Caco-2 (cell line): Measurements from ENCODE around the gene SLC4A5. TPM values are rescaled to one million over a fixed set of nuclear protein-coding genes. Genes with fewer than 3 reads are reported as not detected.

Source experiments
- BruUV-seq: library from RNA; stranded (reverse); fragments of 400-500 nt; replicated peaks from 2 replicates; lab custom pipeline; 2021; lab: Mats Ljungman, UMichigan
- CTCF ChIA-PET: fragments of 300-600 bp; sonication (Branson Sonifier 250); formaldehyde crosslinking; loops from one replicate; lab custom pipeline; 2022; ENCODE audit warnings: antibody characterized with exemption; lab: Charles Lee
- POLR2A ChIA-PET: fragments of 300-600 bp; sonication (Branson Sonifier 250); formaldehyde crosslinking; loops from one replicate; lab custom pipeline; 2022; ENCODE audit warnings: antibody characterized with exemption; lab: Charles Lee
- DNase-seq, 2 experiments: peaks; one replicate each; pipeline versions ENCODE4 v3.0.0 to v3.0.0-alpha.2; 2020 to 2022
- H3K27me3 ChIP-seq: replicated peaks from 2 replicates; pipeline ENCODE4 v1.6.0; 2011; ENCODE audit warnings: low read length; ENCODE audit not compliant: control insufficient read depth, insufficient read depth
- H3K36me3 ChIP-seq: 2 replicates; pipeline ENCODE4 v1.5.1; 2011; ENCODE audit warnings: low read length; ENCODE audit not compliant: control insufficient read depth, insufficient read depth
- H3K4me1 ChIP-seq: fragments of 250-450 bp; sonication (Bioruptor Pico); 2 replicates; pipeline ENCODE4 v1.5.1; 2020; ENCODE audit warnings: mild to moderate bottlenecking
- H3K4me3 ChIP-seq: 2 replicates; pipeline ENCODE4 v1.5.1; 2011; ENCODE audit warnings: low read depth, mild to moderate bottlenecking, control low read depth, low read length
- H3K9me3 ChIP-seq: fragments of 250-450 bp; sonication (Bioruptor Pico); 2 replicates; pipeline ENCODE4 v1.5.1; 2020; ENCODE audit warnings: mild to moderate bottlenecking, moderate library complexity
- H3K27ac Mint-ChIP-seq: one replicate; pipeline ENCODE4 v1.8.0; 2022; ENCODE audit warnings: mixed read lengths; ENCODE audit not compliant: unreplicated experiment
- H3K27me3 Mint-ChIP-seq: one replicate; pipeline ENCODE4 v1.8.0; 2022; ENCODE audit warnings: mixed read lengths; ENCODE audit not compliant: insufficient read depth, unreplicated experiment
- H3K36me3 Mint-ChIP-seq: one replicate; pipeline ENCODE4 v1.8.0; 2022; ENCODE audit warnings: mild to moderate bottlenecking, mixed read lengths; ENCODE audit not compliant: insufficient read depth, unreplicated experiment
- H3K4me1 Mint-ChIP-seq: one replicate; pipeline ENCODE4 v1.8.0; 2022; ENCODE audit warnings: low read depth, mixed read lengths; ENCODE audit not compliant: unreplicated experiment
- H3K4me3 Mint-ChIP-seq: one replicate; pipeline ENCODE4 v1.8.0; 2022; ENCODE audit warnings: mild to moderate bottlenecking, moderate library complexity, mixed read lengths; ENCODE audit not compliant: unreplicated experiment
- H3K9me3 Mint-ChIP-seq: one replicate; pipeline ENCODE4 v1.8.0; 2022; ENCODE audit warnings: mixed read lengths; ENCODE audit not compliant: unreplicated experiment
- intact Hi-C: fragments of 100-400 bp; cut with micrococcal nuclease; formaldehyde crosslinking; loops from one replicate; pipeline ENCODE4 v1.10.0; 2022; ENCODE audit not compliant: unreplicated experiment
- total RNA-seq: library from RNA; stranded (reverse); gene quantifications from 2 replicates; pipeline ENCODE4 v1.2.3, GENCODE V29; 2022
- TF ChIP-seq, protein P1 (sequence below), 2 experiments: fragments of 200-600 bp in 1 of 2; IDR thresholded peaks; 1 replicate in 1 of 2; 2 replicates in 1 of 2; pipeline versions ENCODE4 v1.5.1 to v1.8.0; 2011 to 2022; ENCODE audit warnings: antibody characterized with exemption in 1 of 2, control low read depth in 1 of 2, inconsistent platforms in 1 of 2, low read depth in 1 of 2, low read length in 1 of 2, mild to moderate bottlenecking in 1 of 2, moderate library complexity in 1 of 2; ENCODE audit not compliant: insufficient read depth in 1 of 2, severe bottlenecking in 1 of 2, unreplicated experiment in 1 of 2

SLC4A5 gene
- total RNA-seq, 1 experiment from 2014 or later: 2.2 TPM

DNA sequence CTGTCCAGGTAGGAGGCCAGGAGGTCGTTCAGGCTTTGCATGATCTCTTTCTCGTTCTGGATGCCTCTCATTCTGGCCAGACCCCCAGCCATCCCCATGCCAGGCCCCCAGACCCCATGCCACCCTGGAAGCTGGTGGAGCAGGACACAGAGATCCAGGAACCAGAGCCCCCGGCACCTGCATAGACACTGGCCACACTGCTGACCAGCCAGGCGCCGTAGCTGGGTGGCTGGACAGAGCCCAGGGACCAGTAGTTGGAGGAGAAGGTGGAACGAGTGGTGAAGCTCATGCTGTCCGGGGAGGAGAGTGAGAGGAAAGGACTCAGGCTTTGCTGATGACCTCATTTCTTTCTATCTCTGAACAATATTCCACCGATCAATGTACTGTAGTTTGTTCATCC is 35.5 kb downstream of the SLC4A5 start:
- Mint-ChIP-seq H3K9me3 (no peaks in the 10 kb centered on the region), H3K36me3 (no peaks in the 10 kb centered on the region), H3K4me3 (no peak overlapping the region), H3K27me3 (no peaks in the 10 kb centered on the region), H3K27ac (no peak overlapping the region), H3K4me1 (no peaks in the 10 kb centered on the region)
- intact Hi-C loops: no loop called here
- no peak for DNase-seq
- no TSS peak for BruUV-seq
- H3K4me1 ChIP-seq: no peaks in the 10 kb centered on the region
- no peak overlapping the region for H3K4me3 ChIP-seq
- TF ChIP-seq, protein P1, sequence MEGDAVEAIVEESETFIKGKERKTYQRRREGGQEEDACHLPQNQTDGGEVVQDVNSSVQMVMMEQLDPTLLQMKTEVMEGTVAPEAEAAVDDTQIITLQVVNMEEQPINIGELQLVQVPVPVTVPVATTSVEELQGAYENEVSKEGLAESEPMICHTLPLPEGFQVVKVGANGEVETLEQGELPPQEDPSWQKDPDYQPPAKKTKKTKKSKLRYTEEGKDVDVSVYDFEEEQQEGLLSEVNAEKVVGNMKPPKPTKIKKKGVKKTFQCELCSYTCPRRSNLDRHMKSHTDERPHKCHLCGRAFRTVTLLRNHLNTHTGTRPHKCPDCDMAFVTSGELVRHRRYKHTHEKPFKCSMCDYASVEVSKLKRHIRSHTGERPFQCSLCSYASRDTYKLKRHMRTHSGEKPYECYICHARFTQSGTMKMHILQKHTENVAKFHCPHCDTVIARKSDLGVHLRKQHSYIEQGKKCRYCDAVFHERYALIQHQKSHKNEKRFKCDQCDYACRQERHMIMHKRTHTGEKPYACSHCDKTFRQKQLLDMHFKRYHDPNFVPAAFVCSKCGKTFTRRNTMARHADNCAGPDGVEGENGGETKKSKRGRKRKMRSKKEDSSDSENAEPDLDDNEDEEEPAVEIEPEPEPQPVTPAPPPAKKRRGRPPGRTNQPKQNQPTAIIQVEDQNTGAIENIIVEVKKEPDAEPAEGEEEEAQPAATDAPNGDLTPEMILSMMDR (IDR thresholded peaks at IDR 0.05; ENCODE audit: insufficient read depth in 1 of 2, low read depth in 1 of 2, low read length in 1 of 2, severe bottlenecking in 1 of 2, unreplicated experiment in 1 of 2): no peak
- no peaks in the 10 kb centered on the region for H3K9me3 ChIP-seq
- no peaks in the 10 kb centered on the region for H3K36me3 ChIP-seq
- POLR2A ChIA-PET: no interaction called here
- H3K27me3 ChIP-seq: no peaks in the 10 kb centered on the region
- CTCF ChIA-PET: no interaction called here

DNA sequence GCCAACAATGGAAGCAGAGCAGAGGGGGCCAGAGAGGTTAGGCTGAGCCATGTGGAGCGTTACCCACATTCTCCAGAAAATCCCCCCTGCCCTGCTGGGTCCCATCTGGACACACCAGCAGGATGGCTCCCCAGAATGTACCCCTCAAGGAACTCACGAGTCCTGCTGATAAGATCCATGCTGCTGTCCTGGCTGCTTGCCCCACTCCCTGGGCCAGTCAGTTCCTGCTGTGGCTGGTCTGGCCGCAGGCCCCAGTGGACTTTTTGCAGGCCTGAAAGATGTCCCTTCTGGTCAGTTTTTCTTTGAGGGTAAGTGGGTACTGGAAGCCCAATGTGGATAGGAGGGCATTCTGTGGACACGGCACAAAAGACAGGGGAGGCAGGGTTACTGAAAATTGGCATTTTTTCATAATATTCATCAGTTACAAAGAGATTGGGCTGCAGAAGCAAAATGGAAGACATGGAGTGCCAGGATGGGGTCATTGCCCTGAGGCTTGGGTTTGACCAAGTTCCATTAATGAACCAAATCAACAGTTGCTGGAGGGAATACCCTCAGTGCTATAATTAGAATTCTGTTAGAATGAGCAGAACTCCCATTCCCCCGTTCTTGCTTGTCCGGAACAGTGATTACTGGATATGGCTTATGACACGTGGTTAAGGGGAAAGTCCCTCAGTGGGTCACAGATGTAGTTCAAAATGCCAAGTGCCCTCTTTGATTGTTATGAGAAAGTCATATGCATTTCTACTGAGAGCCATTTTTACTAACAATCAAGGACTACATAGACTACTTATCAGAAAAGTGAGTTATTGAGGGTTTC is 38.7 kb downstream of the SLC4A5 start:
- BruUV-seq: no TSS peak
- DNase-seq: no peak
- no peaks in the 10 kb centered on the region for H3K4me1 ChIP-seq
- Mint-ChIP-seq H3K27ac (no peak overlapping the region), H3K36me3 (no peaks in the 10 kb centered on the region), H3K4me3 (no peak overlapping the region), H3K27me3 (no peaks in the 10 kb centered on the region), H3K4me1 (no peaks in the 10 kb centered on the region), H3K9me3 (peaks cover 2% of the 10 kb centered on the region)
- TF ChIP-seq, protein P1 (IDR thresholded peaks at IDR 0.05; ENCODE audit: insufficient read depth in 1 of 2, low read depth in 1 of 2, low read length in 1 of 2, severe bottlenecking in 1 of 2, unreplicated experiment in 1 of 2): no peak
- intact Hi-C loops: no loop called here
- no peaks in the 10 kb centered on the region for H3K27me3 ChIP-seq
- ChIA-PET CTCF (no interaction called here), POLR2A (no interaction called here)
- no peaks in the 10 kb centered on the region for H3K36me3 ChIP-seq
- H3K4me3 ChIP-seq: no peak overlapping the region
- peaks cover 2% of the 10 kb centered on the region for H3K9me3 ChIP-seq

DNA sequence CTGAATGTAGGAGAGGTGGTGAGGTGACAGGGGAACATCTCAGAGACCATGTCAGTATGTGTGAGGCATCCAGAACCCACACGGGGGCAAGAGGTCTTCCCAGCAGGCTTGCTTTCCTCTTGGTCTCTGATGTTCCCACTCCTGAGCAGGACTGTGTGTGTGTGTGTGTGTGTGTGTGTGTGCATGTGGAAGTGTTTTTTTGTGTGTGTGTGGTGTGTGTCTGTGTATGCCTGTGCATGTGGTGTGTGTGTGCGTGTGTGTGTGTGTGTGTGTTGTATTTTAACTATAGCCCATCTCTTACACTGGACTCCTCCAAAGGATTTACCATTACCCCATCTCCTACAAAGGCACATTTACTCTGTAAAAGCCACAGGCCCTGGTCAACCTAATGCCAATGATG is 40.4 kb downstream of the SLC4A5 start:
- no TSS peak for BruUV-seq
- Histone ChIP-seq H3K36me3 (no peaks in the 10 kb centered on the region), H3K4me3 (no peak overlapping the region), H3K27me3 (no peaks in the 10 kb centered on the region), H3K9me3 (peaks cover 7% of the 10 kb centered on the region), H3K4me1 (no peaks in the 10 kb centered on the region)
- Mint-ChIP-seq H3K9me3 (peaks cover 9% of the 10 kb centered on the region), H3K4me1 (no peaks in the 10 kb centered on the region), H3K27me3 (no peaks in the 10 kb centered on the region), H3K27ac (no peak overlapping the region), H3K4me3 (no peak overlapping the region), H3K36me3 (no peaks in the 10 kb centered on the region)
- no peak for DNase-seq
- TF ChIP-seq, protein P1 (IDR thresholded peaks at IDR 0.05; ENCODE audit: insufficient read depth in 1 of 2, low read depth in 1 of 2, low read length in 1 of 2, severe bottlenecking in 1 of 2, unreplicated experiment in 1 of 2): no peak
- ChIA-PET CTCF (interaction anchor here (1.3 kb wide), 1 partner anchor 32 kb away, joined by 4 read pairs; no protein-coding TSS in a partner anchor), POLR2A (no interaction called here)
- intact Hi-C loops: no loop called here
